Esophagus muscularis mucosa (tissue), 4 donors: ENCODE measurements around the gene STK16.

Source experiments
- EP300 ChIP-seq: sonication (generic); formaldehyde crosslinking; IDR thresholded peaks from one replicate; pipeline ENCODE4 v1.6.1; 2017; ENCODE audit warnings: antibody characterized with exemption
- POLR2A ChIP-seq: fragments of 450-650 bp; IDR thresholded peaks from one replicate; pipeline ENCODE4 v1.6.1; 2017; ENCODE audit warnings: antibody characterized with exemption, moderate library complexity, mild to moderate bottlenecking, low read depth
- POLR2AphosphoS5 ChIP-seq, 2 donors: sonication (generic); formaldehyde crosslinking; IDR thresholded peaks; one replicate each; pipeline ENCODE4 v1.6.1; 2017; ENCODE audit warnings: antibody characterized with exemption in 2 of 2
- TF ChIP-seq, protein P1 (sequence below), 3 experiments: fragments of 200-600 bp in 2 of 3; fragments of 450-650 bp in 1 of 3; sonication (generic) in 2 of 3; IDR thresholded peaks; one replicate each; pipeline ENCODE4 v1.5.1; 2017 to 2019; ENCODE audit warnings: antibody characterized with exemption in 3 of 3, mild to moderate bottlenecking in 2 of 3, moderate library complexity in 1 of 3

DNA sequence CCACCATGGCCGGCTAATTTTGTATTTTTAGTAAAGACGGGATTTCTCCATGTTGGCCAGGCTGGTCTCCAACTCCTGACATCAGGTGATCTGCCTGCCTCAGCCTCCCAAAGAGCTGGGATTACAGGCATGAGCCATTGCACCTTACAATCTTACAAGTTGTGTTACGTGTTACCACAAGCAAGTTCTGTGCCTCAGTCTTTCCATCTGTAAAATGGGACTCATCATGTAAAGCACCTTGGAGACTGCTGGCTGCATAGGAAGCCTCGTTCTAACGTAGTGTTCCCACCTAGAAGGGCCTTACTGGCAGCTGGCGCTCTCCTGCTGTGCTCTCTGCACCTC lies 43.9 kb downstream of the STK16 start:
- TF ChIP-seq POLR2A (no peak), POLR2AphosphoS5 (IDR thresholded peaks at IDR 0.05) (no peak), EP300 (no peak)
- TF ChIP-seq, protein P1, sequence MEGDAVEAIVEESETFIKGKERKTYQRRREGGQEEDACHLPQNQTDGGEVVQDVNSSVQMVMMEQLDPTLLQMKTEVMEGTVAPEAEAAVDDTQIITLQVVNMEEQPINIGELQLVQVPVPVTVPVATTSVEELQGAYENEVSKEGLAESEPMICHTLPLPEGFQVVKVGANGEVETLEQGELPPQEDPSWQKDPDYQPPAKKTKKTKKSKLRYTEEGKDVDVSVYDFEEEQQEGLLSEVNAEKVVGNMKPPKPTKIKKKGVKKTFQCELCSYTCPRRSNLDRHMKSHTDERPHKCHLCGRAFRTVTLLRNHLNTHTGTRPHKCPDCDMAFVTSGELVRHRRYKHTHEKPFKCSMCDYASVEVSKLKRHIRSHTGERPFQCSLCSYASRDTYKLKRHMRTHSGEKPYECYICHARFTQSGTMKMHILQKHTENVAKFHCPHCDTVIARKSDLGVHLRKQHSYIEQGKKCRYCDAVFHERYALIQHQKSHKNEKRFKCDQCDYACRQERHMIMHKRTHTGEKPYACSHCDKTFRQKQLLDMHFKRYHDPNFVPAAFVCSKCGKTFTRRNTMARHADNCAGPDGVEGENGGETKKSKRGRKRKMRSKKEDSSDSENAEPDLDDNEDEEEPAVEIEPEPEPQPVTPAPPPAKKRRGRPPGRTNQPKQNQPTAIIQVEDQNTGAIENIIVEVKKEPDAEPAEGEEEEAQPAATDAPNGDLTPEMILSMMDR (IDR thresholded peaks at IDR 0.05), result no peak
